ENCODE data around the gene ASNSD1.
"Not testable (repeated sequence)": the region's sequence is repeated elsewhere in the genome, so short reads cannot be mapped to it uniquely, and the experiment has no call there.

Gene ASNSD1

GRCh38 chr2:189696223-189696622 is 35.0 kb downstream of the ASNSD1 start:
- no peak for DNase-seq

- peak; percentile 16 for DNase-seq
Measured at GRCh38 chr2:189698020-189698887, 37.0 kb downstream of the ASNSD1 start.

DNA sequence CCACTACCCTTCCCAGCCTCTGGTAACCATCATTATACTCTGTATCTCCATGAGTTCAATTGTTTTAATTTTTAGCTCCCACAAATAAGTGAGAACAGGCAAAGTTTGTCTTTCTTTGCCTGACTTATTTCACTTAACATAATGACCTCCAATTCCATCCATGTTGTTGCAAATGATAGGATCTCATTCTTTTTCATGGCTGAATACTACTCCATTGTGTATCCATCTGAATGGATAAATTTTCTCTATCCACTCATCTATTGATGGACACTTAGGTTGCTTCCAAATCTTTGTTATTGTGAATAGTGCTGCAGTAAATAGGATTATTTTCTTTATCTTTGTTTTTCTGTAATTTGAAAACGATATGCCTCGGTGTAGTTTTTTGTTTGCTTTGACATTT is 39.4 kb downstream of the ASNSD1 start:
- DNase-seq = no peak

DNA sequence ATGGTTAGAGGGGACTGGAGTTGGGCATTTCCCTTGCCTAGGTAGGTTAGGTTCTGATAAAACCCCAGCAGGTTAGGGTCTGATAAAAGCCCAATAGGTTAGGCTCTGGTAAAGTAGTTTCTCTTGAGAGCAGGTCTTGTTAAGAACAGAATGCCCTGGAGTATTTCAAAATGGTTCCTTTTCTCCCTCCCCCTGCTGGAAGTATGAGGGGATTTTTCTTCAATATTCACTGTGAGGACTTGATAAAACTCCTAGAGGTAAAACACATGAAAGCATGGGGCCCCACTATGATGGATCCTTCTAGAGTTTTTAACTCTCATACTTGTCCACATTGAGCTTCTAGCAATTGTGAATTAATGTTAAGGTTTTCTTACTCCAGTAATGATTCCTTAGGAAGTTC is 40.8 kb downstream of the ASNSD1 start:
- peak; percentile 1 for DNase-seq

- DNase-seq = no peak
Measured at GRCh38 chr2:189709501-189710221, 48.4 kb downstream of the ASNSD1 start.

DNA sequence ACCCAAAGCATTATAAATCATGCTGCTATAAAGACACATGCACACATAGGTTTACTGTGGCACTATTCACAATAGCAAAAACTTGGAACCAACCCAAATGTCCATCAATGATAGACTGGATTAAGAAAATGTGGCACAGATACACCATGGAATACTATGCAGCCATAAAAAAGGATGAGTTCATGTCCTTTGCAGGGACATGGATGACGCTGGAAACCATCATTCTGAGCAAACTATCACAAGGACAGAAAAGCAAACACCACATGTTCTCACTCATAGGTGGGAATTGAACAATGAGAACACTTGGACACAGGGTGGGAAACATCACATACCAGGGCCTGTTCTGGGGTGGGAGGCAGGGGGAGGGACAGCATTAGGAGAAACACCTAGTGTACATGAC is 56.3 kb downstream of the ASNSD1 start:
- not testable (repeated sequence) for DNase-seq

DNA sequence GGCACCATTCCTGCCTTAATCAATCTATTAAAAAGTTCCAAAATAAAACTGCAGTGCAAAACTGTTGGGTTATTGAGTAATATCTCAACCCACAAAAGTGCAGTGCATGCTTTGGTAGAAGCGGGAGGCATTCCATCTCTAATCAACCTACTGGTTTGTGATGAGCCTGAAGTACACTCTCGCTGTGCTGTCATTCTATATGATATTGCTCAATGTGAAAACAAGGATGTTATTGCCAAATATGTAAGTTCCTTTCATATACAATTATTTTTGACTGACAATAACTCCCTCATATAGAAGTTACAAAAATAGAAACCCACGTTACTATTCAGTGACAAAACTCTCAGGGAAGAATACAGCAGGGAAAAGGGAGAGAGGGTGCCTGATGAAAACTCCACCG is 58.3 kb downstream of the ASNSD1 start:
- peak; percentile 84 for DNase-seq

All from MV-4-11 (cell line).